ENCODE results near the gene LUZP1.

The LUZP1 gene

DNA sequence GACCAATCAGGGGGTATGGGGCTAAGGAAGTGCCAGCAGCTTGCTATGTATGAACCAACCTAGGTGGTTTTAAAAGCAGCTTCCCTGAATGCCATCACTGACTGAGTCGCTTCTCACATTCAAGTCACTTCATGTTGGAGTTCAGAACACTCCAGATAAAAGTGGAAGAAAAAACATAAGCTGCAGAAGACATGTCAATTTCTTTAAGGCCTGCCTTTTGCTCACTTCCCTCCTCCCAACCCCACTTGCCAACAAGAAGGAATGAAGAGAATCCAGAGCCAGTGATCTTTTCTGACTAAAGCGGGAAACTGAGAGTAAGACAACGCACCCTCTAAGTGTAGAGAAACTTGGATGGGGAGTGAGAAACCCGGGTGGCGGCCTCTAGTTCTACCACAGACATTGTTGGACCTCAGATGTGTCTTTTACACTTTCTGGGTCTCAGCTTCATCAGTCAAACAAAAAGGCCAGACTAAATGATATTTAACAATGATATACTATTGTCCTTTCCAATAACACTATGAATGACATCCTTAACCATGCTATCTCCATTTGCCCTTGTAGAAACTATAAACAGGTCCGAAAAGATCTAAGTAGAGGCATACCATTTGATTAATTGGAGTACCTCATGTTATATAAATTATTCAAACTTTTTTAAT, 54.1 kb downstream of the LUZP1 start:
- no peak for DNase-seq

DNA sequence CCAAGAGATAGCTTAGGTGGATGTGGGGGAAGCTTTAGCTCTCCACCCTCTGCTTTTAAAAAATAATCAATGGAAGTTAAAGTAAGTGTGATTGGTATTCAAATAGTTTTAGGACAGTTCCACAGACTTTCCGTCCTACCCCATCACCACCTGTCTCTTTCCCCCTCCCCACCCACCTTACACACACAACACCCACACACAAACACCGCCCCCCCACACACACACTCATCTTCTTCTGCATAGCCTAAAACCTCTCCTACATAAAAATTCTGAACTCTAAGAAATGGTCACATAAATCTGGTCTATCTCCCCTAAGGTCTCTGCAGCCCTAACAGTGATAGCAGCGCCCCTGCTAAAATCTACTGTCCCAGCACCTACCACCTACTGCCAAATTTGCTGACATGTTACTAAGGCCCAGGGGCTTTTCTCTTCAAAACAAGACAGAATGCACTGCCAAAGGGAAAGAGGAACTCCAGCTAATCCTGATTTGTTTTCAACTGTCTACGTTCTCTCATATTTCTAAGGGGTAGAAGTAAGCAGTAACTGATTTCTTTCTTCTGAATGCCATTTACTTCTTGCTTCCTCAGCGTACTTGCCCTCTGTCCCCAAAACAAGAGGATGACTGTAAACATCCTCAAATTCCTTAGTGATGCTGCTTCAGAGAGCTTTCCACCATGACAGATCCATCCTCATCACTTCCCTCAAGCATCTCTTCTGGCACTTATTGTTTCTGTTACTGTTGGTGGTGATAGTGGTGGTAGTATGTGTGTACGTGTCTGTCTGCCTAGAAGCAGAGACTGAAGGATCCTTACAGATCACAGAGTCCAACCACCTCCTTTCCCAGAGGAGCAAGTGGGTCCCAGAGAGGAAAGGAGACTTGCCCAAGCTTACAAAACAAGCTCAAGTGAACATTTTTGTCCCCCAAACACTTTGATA, 56.8 kb downstream of the LUZP1 start:
- no peak for DNase-seq

- no peak for DNase-seq
Observed at GRCh38 chr1:23110391-23110790, 58.3 kb downstream of the LUZP1 start.

GRCh38 chr1:23108918-23109533, 59.6 kb downstream of the LUZP1 start:
- no peak for DNase-seq

GRCh38 chr1:23103001-23103889, 65.4 kb downstream of the LUZP1 start:
- DNase-seq: no peak

- no peak for DNase-seq
Observed at GRCh38 chr1:23102289-23102688, 66.4 kb downstream of the LUZP1 start.

GRCh38 chr1:23101887-23102286, 66.8 kb downstream of the LUZP1 start:
- DNase-seq: no peak

DNA sequence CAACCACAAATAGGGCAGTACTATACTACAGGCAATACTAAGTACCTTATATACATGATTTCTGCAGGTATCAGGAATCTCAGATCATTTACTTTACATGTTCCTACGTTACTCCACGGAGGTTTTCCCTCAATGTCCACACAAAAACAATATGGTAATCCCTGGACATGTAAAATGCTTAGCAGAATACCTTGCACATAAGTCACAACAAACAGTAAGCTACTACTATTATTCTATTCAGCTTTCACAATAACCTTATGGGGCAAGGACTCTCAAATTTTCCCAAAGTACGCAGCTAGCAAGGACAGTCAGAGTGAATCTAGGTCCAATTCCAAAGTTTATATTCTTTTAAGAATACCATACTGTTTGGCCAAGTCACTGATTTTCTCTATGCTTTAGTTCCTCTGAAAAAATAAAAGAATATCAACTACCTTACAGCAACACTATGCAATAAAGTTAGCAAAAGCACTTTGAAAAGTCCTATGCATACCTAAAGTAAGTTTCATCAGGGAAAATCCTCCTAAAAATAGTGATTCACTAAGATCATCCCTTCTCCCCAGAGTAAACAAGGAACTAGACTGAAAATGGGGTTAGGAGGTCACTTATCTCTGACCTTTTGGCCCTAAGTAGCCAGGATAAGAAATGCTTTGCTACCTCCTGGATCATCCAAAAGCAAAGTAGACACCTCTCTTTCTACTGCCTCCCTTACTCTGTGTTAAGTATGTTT, 67.4 kb downstream of the LUZP1 start:
- no peak for DNase-seq

DNA sequence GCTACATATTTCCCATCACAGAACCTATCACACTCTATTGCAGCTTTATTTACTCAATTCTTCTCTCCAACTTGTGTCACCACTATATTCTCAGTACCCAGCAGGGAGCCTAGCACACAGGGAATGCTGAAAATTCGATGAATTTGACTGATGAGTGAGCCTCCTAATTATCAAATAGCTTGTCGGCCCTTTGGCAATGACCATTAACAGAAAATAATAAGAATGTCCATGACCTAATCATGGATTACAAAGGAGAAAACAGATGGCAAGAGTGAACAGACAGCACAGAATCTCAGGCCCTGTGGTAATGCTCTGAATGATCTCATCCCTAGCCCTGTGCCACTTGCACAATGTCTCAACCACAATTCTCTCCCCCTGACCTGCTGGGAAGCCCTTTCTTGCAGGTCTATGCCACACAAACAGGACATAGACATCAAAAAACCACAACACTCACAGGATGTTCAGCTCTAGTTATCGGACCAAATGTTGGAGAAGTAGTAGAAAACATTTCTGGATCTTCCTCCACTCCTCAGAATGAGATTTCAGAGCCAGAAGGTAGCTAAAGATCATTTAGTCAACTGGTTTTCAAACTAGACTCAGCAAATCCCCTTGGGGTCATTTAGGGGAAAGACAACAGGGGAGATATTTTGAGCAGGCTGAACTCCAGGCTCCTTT, 68.4 kb downstream of the LUZP1 start:
- no peak for DNase-seq

GRCh38 chr1:23099171-23099536, 69.5 kb downstream of the LUZP1 start:
- no peak for DNase-seq

GRCh38 chr1:23098463-23099170, 70.0 kb downstream of the LUZP1 start:
- DNase-seq: no peak

DNA sequence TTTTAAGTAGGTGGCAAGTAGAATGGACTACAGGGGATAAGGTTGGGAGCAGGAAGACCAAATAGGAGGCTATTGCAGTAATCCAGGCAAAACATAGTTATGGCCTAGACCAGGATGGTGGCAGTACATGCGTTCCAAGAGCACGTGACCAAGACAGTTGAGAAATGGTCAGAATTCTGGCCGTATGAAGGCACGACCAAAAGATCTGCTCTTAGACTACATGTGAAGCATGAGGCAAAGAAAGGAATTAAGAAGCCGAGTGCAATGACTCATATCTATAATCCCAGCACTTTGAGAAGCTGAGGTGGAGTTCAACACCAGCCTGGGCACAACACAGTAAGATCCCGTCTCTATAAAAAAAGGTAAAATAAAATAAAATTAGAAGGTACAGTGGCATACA, 71.3 kb downstream of the LUZP1 start:
- DNase-seq: no peak

DNA sequence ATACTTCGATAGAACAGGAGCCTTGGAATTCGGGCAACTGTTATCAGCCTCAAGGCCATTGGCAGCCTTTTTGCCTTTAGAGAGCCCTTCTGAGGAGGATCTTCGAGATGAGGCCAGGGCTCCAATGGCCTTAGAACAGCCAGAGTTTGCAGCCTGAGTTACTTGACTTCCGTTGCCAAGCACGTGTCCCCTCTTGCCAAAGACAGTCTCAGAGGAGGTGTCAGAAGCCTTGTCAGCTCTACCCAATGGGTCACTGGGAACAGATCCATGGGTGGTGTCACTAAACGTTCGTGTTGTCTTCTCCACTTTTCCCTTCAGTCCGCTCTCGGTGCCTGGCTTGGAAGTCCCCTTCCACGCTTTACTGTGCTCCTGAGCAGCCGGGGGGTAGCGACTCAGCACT, 76.2 kb downstream of the LUZP1 start:
- DNase-seq: no peak

GRCh38 chr1:23091545-23091944, 77.1 kb downstream of the LUZP1 start:
- DNase-seq: no peak

- no peak for DNase-seq
Observed at GRCh38 chr1:23090056-23090455, 78.6 kb downstream of the LUZP1 start.

DNA sequence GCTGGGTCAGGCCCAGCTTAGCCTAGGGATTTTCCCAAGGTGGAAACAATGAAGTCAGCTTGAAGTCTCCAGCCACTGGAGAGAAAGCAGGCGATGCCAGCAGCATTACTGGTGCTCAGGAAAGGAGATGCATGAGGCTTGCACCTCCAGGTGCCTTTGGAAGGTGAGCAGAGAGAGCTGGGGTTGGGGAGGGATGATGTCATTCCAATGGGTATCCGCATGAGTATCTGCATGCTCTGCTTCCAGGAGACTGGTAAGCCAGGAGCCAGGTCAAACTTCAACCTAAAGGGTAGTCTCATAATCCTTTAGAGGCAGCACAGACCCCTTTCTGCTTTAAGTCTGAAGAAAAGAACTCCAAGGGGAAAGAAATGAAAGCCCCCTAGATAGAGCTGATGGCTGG, 80.6 kb downstream of the LUZP1 start:
- no peak for DNase-seq

GRCh38 chr1:23085696-23086095, 83.0 kb downstream of the LUZP1 start:
- DNase-seq: no peak

DNA sequence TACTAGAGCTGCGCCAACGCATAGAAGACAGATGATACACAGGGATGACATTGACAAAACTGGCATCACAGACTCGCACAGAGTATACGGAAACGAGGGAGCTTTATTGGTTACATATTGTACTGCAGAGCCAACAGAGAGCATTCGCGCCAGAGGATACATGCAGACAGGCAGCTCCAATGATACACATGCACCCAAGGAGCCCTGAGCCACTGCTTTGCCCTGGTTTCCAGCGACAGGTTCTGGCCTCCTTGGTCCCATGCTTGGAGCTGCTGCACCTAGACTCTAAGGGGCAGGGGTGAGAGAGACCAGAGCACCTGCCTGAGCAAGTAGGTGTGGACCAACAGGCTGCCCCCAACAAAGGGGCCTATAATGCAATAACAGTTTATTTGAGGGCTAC, 83.8 kb downstream of the LUZP1 start:
- DNase-seq: no peak

DNA sequence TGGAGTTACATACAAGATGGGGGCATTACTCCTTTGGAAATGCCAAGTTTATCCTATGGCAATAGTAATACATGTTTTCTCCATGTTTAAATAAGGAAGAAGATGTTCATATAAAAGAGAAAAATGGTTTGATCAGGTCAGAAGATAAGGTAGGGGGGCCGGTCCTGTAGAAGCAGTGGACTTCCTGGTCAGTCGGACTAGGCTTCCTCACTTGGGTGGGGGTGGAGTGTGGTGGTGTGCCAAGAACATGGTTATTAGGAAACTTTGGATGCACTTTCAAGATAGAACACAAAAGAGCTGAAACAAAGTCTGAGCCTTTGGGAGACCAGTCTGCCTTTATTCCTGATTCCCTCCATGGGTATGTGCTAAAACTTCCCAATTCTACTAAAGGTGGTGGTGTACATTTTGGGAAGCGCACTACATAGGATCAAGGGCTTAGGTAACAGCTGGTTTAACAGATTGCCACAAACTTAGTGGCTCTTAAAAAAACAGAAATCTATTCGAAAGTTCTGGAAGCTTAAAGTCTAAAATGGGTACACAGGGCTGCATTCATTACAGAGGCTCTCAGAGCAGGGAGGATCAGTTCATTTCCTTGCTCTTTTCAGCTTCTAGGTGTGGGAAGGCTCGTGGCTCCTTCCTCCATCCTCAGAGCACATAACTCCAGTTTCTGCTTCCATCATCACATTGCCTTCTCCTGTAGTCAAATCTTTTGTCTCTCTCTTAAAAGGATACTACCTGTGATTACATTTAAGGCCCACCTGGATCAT, 84.8 kb downstream of the LUZP1 start:
- no peak for DNase-seq

DNA sequence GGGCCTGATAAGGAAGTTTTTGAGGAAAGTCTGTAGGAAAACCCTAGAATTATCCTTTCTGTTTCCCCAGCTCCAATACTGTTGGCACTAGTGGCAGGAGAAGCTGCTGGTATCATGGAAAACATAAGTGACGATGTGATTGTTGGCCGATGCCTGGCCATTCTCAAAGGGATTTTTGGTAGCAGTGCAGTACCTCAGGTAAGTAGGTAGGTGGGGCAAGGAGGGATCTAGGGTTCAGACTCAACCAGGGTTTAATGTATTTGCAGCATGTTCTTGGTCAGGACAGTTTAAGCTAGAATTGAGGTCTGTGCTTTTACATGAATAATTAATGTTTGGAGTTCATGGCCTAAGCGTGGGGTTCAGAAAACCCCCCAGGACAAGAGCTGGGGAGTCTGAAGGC, 87.3 kb downstream of the LUZP1 start:
- DNase-seq: no peak

Data from NCI-H187 treated with DMSO at 0.1 percent for 48 hours (cell line).